HG03045 (cell line): Measurements from ENCODE around the gene ATP6V1G3.
"Not testable (repeated sequence)": the region's sequence is repeated elsewhere in the genome, so short reads cannot be mapped to it uniquely, and the experiment has no call there.

Experiments
- ATAC-seq: cut with Tn5 transposase; IDR thresholded peaks from one replicate; pipeline ENCODE4 v1.9.1; 2021; ENCODE audit warnings: mild to moderate bottlenecking, moderate library complexity; ENCODE audit not compliant: unreplicated experiment

Gene ATP6V1G3

DNA sequence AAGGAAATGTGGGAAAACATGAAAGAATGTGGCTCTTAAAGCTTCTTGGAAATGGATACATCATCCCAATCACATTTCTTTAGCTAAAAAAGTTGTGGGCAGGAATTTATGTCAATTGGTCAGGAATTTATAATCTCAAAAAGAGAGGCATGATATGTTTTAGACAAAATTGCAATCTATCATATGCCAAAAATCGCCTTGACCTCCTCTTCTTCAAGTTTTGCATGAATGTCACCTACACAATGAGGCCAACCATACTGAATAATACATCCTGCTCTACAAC, 42.4 kb downstream of the ATP6V1G3 start:
- no peak for ATAC-seq

DNA sequence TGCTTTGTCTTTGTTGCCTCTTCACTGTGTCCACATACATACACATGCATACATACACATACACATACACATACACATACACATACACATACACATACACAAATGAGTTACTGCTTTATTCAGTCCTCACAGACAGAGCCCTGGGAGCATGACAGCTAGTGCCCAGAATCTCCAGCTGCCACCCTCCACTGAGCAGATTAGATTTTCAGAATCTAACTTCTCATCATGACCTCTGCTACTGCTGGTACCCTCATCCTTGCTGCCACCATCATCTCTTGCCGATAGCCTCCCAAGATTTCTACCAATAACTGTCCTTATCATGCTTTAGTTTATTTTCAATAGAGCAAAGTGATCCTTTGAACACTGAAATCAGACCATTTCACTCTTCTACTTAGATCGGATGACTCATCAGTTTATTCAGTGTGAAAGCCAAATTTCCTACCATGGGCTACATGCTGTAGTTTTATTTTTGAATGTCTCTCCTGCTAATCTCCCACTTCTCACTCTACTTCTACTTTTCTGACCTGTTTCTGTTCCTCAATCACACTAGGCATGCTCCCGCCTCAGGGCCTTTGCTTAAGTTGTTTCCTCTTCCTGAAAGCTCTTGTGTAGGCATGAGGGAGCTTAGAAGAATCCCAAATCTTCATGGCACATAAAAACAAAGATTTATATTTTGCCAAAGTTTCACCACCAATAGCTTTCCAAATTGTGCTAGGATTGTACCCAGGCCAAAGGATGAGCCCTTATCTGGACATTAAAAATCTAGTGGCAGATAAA, 43.0 kb downstream of the ATP6V1G3 start:
- no peak for ATAC-seq

- ATAC-seq = no peak
These were observed 44.0 kb downstream of the ATP6V1G3 start for GRCh38 chr1:198496216-198497143.

GRCh38 chr1:198495631-198496030, 44.8 kb downstream of the ATP6V1G3 start:
- no peak for ATAC-seq

DNA sequence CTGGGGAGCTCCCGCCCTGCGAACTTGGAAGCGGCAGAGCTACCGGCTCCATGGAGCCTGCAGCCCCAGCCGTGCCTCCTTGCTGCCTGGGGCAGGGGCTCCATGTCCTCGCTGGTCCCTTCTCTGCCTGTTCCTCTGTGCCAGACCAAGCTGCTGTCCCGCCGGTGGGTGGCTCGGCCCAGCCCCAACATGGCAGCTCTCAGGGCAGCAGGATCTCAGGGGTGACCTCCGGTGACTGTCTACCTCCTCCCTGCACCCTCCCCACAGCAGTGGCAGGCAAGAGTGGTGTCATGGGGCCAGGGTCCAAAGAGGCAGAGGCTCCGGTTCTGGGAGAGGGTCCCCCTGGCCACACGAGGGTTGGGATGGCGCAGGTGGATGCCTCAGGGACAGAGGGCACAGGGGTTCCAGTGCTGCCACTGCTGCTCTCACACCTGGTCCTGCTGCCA, 45.8 kb downstream of the ATP6V1G3 start:
- ATAC-seq = no peak

DNA sequence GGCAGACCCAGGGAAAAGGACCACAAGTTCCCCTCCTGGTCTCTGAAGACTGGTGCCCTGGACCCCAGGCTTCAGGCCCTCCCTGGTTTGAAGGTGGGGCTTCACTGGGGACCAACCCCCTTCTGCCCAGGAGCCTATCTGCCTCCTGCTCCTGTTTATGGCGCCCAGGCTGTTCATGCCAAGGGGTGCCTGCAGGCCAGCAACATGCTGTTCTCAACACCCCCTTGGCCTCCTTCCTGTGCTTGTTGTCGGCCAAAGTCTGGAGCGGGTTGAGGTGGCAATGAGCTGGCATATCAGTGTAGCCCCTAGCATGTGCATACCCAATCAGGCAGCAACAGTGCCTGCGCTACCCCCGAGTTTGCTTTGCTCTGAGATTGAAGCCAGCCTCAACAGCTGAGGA, 46.3 kb downstream of the ATP6V1G3 start:
- ATAC-seq = no peak

DNA sequence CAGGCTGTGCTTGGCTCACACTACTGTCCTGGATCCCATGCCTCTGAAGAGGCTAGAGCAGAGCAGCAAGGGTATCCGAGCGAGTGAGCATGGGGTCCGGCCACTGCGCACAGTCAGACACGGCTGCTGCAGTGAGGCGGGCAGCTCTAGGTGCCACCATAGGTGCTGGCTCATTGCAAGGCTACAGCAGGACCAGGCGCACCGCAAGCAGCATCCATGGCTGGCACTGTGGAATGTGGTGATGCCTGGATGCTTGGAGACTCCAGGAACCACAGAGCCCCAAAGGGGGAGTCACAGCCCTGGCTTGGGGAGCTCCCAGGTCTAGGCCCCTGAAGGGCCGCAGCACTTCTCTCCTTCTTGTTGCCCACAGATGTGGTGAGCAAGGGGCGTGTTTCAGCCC, 47.2 kb downstream of the ATP6V1G3 start:
- no peak for ATAC-seq

DNA sequence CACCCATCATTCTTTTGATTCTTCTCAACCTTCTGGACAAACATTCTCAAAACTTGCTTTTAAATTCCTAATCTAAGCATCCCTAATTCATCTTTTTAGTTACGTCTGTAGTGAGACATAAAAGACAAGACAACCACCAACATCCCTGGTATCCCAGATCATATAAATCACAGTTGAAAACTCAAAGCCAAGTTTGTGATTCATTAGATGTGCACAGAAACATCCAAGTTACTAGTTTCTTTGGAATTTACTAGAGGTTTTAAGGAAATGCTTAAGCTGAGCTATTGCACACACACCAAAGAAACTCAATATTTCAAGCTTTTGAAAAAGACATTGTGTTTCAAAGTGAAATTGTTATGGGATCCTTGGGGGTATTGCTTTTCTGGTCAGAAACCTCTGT, 47.6 kb downstream of the ATP6V1G3 start:
- ATAC-seq = no peak

- ATAC-seq = no peak
These were observed 48.9 kb downstream of the ATP6V1G3 start for GRCh38 chr1:198491596-198491995.

- no peak for ATAC-seq
These were observed 49.5 kb downstream of the ATP6V1G3 start for GRCh38 chr1:198491028-198491427.

DNA sequence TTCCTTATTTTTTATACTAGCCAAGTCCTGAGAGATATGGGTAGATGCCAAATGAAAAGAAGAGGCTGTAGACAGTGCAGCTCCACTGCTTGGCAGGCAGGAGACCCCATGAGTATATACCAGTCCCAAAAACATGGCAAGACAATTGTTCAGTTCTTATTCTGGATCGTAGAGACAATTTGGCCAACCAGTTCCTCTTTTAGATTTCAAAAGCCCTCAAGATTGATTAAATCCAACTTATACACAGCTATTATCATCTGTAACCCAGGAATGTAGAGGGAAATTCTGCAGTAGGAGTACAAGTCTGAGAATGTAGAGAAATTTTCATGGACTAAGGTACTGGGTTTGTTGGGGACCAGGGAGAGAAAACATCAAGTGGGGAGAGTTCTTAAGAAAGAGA, 50.3 kb downstream of the ATP6V1G3 start:
- ATAC-seq = no peak

DNA sequence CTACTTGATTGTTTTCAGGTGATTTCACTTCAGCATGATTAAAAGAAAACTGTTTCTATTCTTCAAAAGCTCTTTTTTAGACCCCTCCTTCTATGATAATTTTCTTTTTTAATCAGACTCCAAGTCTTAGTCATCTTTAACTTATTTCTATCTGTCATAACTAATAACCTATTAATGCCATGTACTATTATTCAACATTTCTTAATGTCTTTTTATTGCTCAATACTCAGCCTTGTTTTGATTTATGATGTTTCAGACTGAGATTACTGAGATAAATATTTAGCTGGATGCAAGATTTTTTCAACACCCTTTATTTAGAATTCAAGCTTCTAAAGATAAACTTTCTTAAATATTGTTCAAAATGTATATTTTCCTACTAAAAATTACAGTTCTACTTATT, 53.6 kb downstream of the ATP6V1G3 start:
- ATAC-seq = no peak

DNA sequence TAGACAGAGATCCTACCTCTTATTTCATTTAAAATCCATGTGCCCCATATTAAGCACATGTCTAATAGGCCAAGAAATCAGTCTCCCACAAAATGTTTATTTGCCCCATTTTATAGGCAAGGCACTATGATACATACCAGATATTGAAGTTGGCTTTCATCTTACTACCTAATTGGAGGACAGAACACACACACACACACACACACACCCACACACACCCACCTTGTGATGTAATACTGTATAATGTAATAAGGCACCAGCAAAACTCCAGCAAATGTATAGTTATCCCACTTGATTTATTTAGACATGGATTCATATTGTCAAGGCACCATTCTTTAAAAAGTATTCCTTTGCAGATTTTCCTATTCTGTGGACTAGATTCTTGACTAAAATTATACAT, 56.8 kb downstream of the ATP6V1G3 start:
- no peak for ATAC-seq

DNA sequence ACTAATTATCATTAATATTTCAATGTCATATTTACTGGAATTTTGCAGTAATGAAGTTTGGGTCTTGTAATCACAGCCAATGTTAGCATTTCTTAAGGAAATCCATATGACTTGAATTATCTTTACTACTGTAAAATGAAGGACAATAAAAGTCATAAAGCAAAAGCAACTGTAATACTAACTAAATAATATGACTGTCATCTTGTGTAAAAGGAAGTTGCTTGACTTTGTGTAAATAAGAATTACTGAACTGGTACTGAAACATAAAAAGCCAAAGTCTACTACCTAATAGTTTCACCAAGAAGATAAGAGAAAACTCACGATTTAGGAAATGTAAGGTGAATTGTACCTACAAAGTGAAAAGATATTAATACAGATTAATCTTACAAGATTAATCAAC, 57.5 kb downstream of the ATP6V1G3 start:
- no peak for ATAC-seq

DNA sequence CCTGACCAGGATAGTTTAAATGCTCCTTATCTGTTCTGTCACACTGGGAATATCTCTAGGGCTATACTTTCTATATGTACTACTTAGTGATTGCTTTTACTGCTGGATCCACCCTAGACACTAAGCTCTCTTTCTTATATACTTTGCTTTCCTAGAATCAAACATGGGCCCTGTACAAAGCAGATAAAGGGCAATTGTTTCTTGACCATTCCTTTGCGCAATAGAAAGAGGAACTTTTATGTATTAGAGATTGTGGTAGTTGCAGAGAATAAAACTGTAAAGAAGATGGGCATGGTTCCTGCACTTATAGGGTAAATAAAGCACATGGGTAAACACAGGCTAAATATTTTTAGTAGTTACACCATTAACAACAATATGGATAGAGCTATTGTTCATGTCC, 58.8 kb downstream of the ATP6V1G3 start:
- no peak for ATAC-seq

- no peak for ATAC-seq
These were observed 59.6 kb downstream of the ATP6V1G3 start for GRCh38 chr1:198480876-198481275.

GRCh38 chr1:198477354-198477753, 63.1 kb downstream of the ATP6V1G3 start:
- ATAC-seq = not testable (repeated sequence)
